ENCODE data around the gene APOBEC3F. TPM values are rescaled to one million over a fixed set of nuclear protein-coding genes. Genes with fewer than 3 reads are reported as not detected.
"Not testable (repeated sequence)": the region's sequence is repeated elsewhere in the genome, so short reads cannot be mapped to it uniquely, and the experiment has no call there.

APOBEC3F gene
- total and polyA plus RNA-seq, 9 donors: 7.4 to 51.4 (median 30.2) TPM

DNA sequence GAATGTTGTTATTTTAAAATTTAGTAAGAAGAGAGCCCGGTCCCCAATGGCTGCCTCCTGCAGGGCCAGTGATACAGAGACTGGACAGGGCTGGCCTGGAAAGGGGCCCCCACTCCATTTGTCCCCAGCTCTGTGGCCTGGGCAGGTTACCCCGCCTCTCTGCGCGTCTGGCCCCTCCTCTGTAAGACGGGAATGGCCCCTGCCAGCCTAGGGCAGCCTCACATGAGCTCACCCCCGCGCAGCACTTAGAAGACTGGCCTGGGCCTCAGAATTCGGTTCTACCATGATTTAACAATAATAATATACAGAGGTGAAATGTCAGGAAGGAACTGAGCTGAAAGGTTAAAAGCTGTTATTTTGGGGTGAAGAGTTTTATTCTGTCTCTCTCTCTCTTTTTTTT is 37.7 kb downstream of the APOBEC3F start:
- WGBS, 3 donors: 80 to 88% (median 85%) methylated on average over 8 of the region's 8 CpGs

DNA sequence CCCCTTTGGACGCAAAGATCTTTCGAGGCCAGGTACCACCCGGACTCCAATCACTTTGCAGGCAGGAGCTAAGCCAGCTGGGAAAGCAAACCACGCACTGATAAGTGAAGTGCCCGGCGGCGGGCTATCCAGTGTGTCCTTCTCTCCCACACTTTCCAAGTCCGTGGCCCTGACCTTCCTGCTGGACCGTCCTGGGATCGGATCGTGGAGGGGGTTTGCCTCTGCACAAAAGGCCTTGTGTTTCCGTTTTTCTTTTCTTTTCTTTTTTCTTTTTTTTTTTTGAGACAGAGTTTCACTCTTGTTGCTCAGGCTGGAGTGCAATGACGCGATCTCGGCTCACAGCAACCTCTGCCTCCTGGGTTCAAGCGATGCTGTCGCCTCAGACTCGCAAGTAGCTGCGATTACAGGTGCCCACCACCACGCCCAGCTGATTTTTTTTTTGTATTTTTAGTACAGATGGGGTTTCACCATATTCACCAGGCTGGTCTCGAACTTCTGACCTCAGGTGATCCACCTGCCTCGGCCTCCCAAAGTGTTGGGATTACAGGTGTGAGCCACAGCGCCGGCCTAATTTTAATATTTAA is 38.5 kb downstream of the APOBEC3F start:
- WGBS, 3 donors: 25 to 57% (median 34%) methylated on average over 22 to 24 of the region's 24 CpGs
- H3K27me3 ChIP-seq; intact Hi-C loops (cut with DNase I); H3K4me3 ChIP-seq; H3K9me3 ChIP-seq; H3K36me3 ChIP-seq: not testable (repeated sequence)
- H3K4me1 ChIP-seq (ENCODE audit: insufficient read depth): peaks cover 13% of the 10 kb centered on the region
- DNase-seq: peak in 3 of 5 donors; percentile 37 to 61 (median 46)
- peak overlapping the region in 1 of 2 donors; percentile 74 for H3K27ac ChIP-seq

More for the DNA sequence above, 37.7 kb downstream of the APOBEC3F start:
- Histone ChIP-seq H3K36me3 (no peaks in the 10 kb centered on the region), H3K4me3 (no peak overlapping the region), H3K9me3 (no peaks in the 10 kb centered on the region), H3K4me1 (ENCODE audit: insufficient read depth) (peaks cover 13% of the 10 kb centered on the region), H3K27me3 (no peaks in the 10 kb centered on the region), H3K27ac (peak overlapping the region in 1 of 2 donors; percentile 74)
- peak in 1 of 5 donors; percentile 27 for DNase-seq
- intact Hi-C loops (cut with DNase I): no loop called here
- no peak for TF ChIP-seq EP300 (IDR thresholded peaks at IDR 0.05)

DNA sequence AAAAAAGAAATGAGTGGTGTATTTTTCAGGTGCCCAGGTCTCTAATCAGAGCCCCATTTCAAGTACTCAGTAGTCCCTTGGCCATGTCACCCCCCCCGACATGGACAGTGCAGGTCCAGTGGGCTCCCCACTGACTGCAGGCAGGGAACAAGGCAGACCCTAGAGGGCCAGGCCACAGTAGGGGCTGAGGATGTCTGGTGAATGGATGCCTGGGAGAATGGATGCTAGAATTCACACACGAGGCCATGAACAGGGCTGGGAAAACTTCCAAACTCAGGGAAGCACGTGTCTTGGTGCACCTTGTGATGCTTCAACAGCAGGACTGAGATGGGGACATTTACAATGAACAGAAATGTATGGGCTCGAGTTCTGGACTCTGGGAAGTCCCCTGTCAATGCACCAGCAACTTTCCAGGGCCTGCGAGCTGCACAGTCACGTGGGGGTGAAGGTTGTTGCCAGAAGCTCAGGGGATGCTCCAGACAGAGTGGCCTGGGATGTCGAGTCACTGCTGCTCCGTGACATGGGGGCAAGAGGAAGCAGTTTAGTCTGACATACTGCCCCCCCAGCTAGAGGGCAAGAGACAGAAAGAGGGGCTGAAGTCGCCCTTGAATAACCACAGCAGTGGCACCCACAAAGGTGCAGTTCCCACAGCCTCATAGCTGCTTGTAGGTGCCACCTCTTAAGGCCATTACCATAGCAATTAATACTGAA is 39.5 kb downstream of the APOBEC3F start:
- DNase-seq: no peak
- TF ChIP-seq EP300 (IDR thresholded peaks at IDR 0.05) (no peak), POLR2A (IDR thresholded peaks at IDR 0.05) (no peak)
- TF ChIP-seq, protein P1, sequence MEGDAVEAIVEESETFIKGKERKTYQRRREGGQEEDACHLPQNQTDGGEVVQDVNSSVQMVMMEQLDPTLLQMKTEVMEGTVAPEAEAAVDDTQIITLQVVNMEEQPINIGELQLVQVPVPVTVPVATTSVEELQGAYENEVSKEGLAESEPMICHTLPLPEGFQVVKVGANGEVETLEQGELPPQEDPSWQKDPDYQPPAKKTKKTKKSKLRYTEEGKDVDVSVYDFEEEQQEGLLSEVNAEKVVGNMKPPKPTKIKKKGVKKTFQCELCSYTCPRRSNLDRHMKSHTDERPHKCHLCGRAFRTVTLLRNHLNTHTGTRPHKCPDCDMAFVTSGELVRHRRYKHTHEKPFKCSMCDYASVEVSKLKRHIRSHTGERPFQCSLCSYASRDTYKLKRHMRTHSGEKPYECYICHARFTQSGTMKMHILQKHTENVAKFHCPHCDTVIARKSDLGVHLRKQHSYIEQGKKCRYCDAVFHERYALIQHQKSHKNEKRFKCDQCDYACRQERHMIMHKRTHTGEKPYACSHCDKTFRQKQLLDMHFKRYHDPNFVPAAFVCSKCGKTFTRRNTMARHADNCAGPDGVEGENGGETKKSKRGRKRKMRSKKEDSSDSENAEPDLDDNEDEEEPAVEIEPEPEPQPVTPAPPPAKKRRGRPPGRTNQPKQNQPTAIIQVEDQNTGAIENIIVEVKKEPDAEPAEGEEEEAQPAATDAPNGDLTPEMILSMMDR (IDR thresholded peaks at IDR 0.05): no peak
- H3K27ac ChIP-seq: no peak overlapping the region
- no peaks in the 10 kb centered on the region for H3K36me3 ChIP-seq
- intact Hi-C loops (cut with DNase I): no loop called here
- no peaks in the 10 kb centered on the region for H3K27me3 ChIP-seq
- H3K4me3 ChIP-seq: no peak overlapping the region
- 80 to 89% (median 87%) methylated on average over 9 of the region's 9 CpGs for WGBS, 3 donors
- H3K4me1 ChIP-seq (ENCODE audit: insufficient read depth): peaks cover 13% of the 10 kb centered on the region
- no peaks in the 10 kb centered on the region for H3K9me3 ChIP-seq

DNA sequence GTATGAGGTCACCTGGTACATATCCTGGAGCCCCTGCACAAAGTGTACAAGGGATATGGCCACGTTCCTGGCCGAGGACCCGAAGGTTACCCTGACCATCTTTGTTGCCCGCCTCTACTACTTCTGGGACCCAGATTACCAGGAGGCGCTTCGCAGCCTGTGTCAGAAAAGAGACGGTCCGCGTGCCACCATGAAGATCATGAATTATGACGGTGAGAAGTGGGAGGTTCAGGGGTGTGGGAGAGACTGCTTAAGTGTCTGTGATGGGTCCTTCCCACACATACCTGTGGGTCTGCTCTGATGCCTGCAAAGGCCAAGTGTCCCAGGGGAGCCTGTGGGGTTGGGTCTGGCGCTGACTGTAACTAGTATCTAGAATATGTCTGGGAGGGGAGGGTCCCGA is 40.4 kb downstream of the APOBEC3F start:
- no peaks in the 10 kb centered on the region for H3K9me3 ChIP-seq
- H3K4me1 ChIP-seq (ENCODE audit: insufficient read depth): peaks cover 13% of the 10 kb centered on the region
- H3K36me3 ChIP-seq: no peaks in the 10 kb centered on the region
- no peaks in the 10 kb centered on the region for H3K27me3 ChIP-seq
- 80 to 84% (median 83%) methylated on average over 12 of the region's 12 CpGs for WGBS, 3 donors
- intact Hi-C loops (cut with DNase I): no loop called here
- no peak overlapping the region for H3K4me3 ChIP-seq
- no peak overlapping the region for H3K27ac ChIP-seq
- TF ChIP-seq, protein P1 (IDR thresholded peaks at IDR 0.05): no peak
- DNase-seq: no peak

DNA sequence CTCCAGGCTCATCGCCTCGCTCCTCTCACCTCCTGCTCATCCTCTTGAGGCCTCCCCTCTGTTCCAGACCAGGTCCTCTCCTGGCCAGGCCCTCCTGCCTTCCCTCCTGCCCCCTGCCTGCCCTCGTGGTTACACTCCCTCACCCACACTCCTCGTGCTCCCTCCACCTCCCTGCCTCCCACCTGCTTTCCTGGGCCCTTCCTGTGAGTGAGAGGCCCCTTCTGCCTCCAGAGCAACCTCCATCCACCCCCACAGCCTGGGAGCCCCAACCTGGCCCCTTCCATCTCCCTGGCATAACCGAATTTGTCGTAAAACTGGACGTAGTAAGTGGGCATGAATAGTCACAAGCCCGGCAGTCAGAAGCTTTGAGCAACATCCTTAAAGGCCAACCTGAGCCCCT is 40.9 kb downstream of the APOBEC3F start:
- Histone ChIP-seq H3K4me3 (no peak overlapping the region), H3K9me3 (no peaks in the 10 kb centered on the region), H3K27me3 (no peaks in the 10 kb centered on the region), H3K4me1 (ENCODE audit: insufficient read depth) (peaks cover 13% of the 10 kb centered on the region), H3K27ac (no peak overlapping the region), H3K36me3 (no peaks in the 10 kb centered on the region)
- WGBS, 3 donors: 70 to 81% (median 75%) methylated on average over 8 of the region's 8 CpGs
- intact Hi-C loops (cut with DNase I): no loop called here
- TF ChIP-seq EP300 (IDR thresholded peaks at IDR 0.05) (no peak), POLR2A (IDR thresholded peaks at IDR 0.05) (no peak)
- TF ChIP-seq, protein P1 (IDR thresholded peaks at IDR 0.05): no peak
- DNase-seq: no peak
